Gastrocnemius medialis (tissue), 4 donors: Measurements from ENCODE around the gene CXXC4.

Source experiments
- CTCF ChIP-seq, 5 experiments: fragments of 450-650 bp in 3 of 5; fragments of 200-600 bp in 2 of 5; sonication (generic) in 2 of 5; IDR thresholded peaks in 4 of 5; conservative IDR thresholded peaks in 1 of 5; 1 replicate in 4 of 5; 2 replicates in 1 of 5; pipeline ENCODE4 v1.5.1; 2016 to 2019; ENCODE audit warnings: antibody characterized with exemption in 5 of 5, mild to moderate bottlenecking in 3 of 5, moderate library complexity in 3 of 5
- POLR2A ChIP-seq, 2 donors: fragments of 450-650 bp; IDR thresholded peaks; one replicate each; pipeline ENCODE4 v1.6.1; 2017; ENCODE audit warnings: antibody characterized with exemption in 2 of 2, mild to moderate bottlenecking in 2 of 2, moderate library complexity in 2 of 2

DNA sequence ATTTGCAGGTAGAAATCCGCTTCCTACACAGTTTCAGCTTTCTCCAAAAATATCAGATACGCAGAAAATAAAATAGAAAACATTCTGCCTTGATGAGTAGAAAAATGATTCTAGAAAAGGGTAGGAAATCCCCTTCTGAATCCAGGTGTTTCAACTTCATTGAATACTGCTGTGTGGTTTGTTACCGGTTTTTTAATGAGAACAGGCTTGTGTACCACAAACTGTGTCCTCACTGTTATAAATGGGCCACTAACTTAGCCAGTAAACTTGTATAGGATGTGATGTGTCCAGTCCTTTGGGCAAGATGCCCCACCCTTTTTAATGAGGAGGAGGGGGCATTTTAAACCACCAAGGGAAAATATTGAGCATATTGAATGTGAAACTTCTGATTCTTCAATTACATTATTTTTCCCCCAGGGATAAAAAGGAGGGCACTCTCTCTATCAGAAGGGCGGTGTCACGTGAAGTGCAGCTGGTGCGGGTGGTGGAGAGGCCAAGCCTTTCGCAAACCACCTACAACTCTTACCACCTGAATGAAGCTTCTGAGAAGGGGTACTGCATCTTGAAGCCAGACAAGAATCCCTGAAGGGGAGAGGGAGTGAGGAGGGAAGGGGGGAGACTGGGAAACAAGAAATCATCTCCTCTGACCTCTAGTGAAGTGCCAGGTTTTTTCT, 4.5 kb downstream of the CXXC4 start:
- TF ChIP-seq POLR2A (IDR thresholded peaks at IDR 0.05) (no peak), CTCF (IDR thresholded peaks at IDR 0.05 in 4 of 5, conservative IDR thresholded peaks at IDR 0.05 in 1 of 5) (no peak)
